Activated T-cell treated with anti-CD3 and anti-CD28 coated beads, Interleukin-2, amount 50 U/mL, for 4 hours (primary cell): ENCODE results near the gene CST6. TPM values are rescaled to one million over a fixed set of nuclear protein-coding genes. Genes with fewer than 3 reads are reported as not detected.

Source experiments
- ATAC-seq, 2 donors: fragments of 200-7000 bp; cut with Tn5 transposase; one replicate each; pipeline ENCODE4 v1.10.0; 2021
- DNase-seq: peaks from one replicate; pipeline ENCODE4 v3.0.0-alpha.2; 2020
- H3K27me3 Mint-ChIP-seq: one replicate; pipeline ENCODE4 v1.8.0; 2021; ENCODE audit warnings: low read depth, mixed read lengths
- H3K36me3 Mint-ChIP-seq: one replicate; pipeline ENCODE4 v1.8.0; 2022; ENCODE audit warnings: mixed read lengths; ENCODE audit not compliant: insufficient read depth
- H3K4me1 Mint-ChIP-seq: one replicate; pipeline ENCODE4 v1.8.0; 2021; ENCODE audit warnings: low read depth, mixed read lengths
- H3K4me3 Mint-ChIP-seq: one replicate; pipeline ENCODE4 v1.8.0; 2021; ENCODE audit warnings: mild to moderate bottlenecking, moderate library complexity, mixed read lengths
- H3K9me3 Mint-ChIP-seq: one replicate; pipeline ENCODE4 v1.8.0; 2021; ENCODE audit warnings: mixed read lengths
- total RNA-seq, 3 donors: library from RNA; stranded (reverse); gene quantifications; one replicate each; pipeline ENCODE4 v1.2.1, GENCODE V29; 2021

The CST6 gene
- total RNA-seq, 3 donors from 2014 or later: 0.38 to 1.0 (median 0.45) TPM

DNA sequence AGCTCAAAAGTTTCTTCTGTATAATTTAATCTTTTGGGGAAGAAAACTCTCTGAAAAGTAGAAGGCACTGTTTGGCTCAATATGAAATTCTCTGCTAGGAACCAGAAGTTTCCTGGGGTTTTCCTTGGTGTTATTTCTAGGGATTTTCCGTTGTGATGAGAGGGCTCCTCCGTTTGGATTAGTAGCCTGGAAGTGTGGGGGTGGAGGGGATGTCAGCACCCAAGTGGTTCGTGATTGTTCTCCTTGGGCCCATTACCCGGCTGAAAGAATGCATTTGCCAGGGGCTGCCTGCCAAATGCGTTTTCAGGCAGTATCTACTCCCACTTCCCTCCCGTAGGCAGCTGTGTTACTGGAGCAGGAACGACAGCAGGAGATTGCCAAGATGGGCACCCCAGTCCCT lies 44.7 kb downstream of the CST6 start:
- H3K36me3 Mint-ChIP-seq: peaks cover 56% of the 10 kb centered on the region
- H3K4me3 Mint-ChIP-seq: no peak overlapping the region

DNA sequence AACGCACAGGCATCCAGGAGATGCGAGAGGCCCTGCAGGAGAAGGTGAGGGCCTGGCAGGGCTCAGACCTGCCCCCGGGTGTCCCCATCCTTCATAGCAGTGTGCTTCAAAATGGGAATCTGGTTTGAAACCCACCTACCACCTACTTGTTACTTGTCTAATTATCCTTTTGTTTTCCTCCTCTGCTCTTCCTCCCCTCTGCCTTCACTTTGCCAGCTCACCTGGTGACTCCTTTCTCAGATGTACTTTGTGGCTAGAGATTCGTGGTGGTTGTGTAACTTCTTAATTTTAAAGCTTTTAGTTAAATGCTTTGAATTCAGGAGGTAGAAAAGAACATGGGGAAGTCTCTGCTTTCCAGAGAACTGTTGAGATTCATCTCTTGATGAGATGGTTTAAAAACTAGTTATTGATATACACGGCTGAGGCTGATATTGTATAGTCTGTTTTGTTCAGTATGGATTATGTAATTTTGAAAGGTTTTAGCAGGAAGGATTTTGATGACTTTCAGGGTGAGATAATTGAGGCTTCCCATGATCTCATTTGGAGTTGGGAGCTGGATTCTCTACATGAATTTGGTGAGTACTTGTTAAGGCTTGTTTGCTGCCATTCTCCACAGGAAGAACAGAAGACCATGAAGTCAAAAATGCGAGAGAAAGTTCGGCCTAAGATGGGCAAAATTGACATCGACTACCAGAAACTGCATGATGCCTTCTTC lies 48.3 kb downstream of the CST6 start:
- Mint-ChIP-seq H3K4me1 (peaks cover 29% of the 10 kb centered on the region), H3K4me3 (no peak overlapping the region), H3K9me3 (no peaks in the 10 kb centered on the region), H3K27me3 (no peaks in the 10 kb centered on the region), H3K36me3 (peaks cover 68% of the 10 kb centered on the region)
- DNase-seq (no peak), ATAC-seq (no peak)

More for the DNA sequence above, 44.7 kb downstream of the CST6 start:
- Mint-ChIP-seq H3K9me3 (no peaks in the 10 kb centered on the region), H3K27me3 (no peaks in the 10 kb centered on the region), H3K4me1 (peaks cover 28% of the 10 kb centered on the region)
- no peak for ATAC-seq
- no peak for DNase-seq

DNA sequence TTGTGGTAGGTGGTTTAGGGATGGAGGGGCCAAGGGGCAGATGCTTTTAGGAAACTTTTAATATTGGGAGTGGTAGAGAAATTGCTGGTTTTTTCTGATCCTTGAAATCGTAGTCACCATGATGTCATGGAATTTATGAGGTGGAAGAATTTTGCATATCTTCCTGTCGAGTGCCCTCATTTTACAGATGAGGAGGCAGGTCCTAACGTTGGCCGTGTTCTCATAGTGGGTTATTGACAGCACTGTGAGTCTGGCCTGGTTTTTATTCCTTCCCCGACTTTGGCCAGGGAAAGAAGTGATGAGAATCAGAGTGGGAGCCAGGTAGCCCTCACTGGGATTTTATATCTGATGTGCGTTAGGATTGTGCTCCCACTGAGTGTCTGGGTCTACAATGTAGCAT lies 49.5 kb downstream of the CST6 start:
- Mint-ChIP-seq H3K36me3 (peaks cover 68% of the 10 kb centered on the region), H3K27me3 (no peaks in the 10 kb centered on the region), H3K4me3 (peak overlapping the region; percentile 57), H3K9me3 (no peaks in the 10 kb centered on the region), H3K4me1 (peaks cover 31% of the 10 kb centered on the region)
- no peak for ATAC-seq
- no peak for DNase-seq

DNA sequence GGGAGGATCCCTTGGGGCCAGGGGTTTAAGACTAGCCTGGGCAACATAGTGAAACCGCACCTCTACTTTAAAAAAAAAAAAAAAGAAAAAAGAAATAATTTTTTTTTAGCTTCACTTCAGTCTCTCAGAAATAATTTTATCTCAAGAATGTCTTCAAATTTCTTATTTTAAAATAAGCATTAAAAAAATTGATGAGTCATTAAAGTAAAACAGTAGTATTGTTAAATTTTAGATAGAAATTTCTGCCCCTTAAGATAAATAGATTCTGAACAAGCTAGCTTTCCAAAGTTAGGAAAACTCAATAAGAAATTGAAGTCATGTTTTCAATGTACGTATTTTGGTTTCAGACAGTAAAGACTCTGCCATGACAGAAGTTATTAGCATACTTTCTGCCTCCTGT lies 50.6 kb downstream of the CST6 start:
- H3K4me1 Mint-ChIP-seq: peaks cover 42% of the 10 kb centered on the region
- no peak overlapping the region for H3K4me3 Mint-ChIP-seq
- peaks cover 71% of the 10 kb centered on the region for H3K36me3 Mint-ChIP-seq
- DNase-seq: no peak
- ATAC-seq: no peak
- no peaks in the 10 kb centered on the region for H3K9me3 Mint-ChIP-seq
- H3K27me3 Mint-ChIP-seq: no peaks in the 10 kb centered on the region

Other genes starting within 250 kb of the CST6 start
- gene AP5B1, start 231.0 kb upstream of the CST6 start, total RNA-seq: 10 to 100 TPM; 17.3 to 19.4 (median 17.4) TPM
- gene OVOL1, start 224.9 kb upstream of the CST6 start, total RNA-seq: under 1 TPM in 2 of 3 donors, not detected in 1; 0.05 TPM
- 1 to 10 TPM in 1 of 3 donors, under 1 TPM in 2; 0.52 to 1.4 (median 0.56) TPM for gene SNX32, start 178.0 kb upstream of the CST6 start, total RNA-seq
- gene CFL1, start 153.8 kb upstream of the CST6 start, total RNA-seq: 1,000 to 10,000 TPM in 1 of 3 donors, 100 to 1,000 TPM in 2; 944 to 1,135 (median 977) TPM
- 10 to 100 TPM; 60.8 to 72.9 (median 60.8) TPM for gene MUS81, start 151.6 kb upstream of the CST6 start, total RNA-seq
- 1 to 10 TPM; 1.0 to 2.9 (median 2.0) TPM for gene EFEMP2, start 139.2 kb upstream of the CST6 start, total RNA-seq
- gene CTSW, start 132.2 kb upstream of the CST6 start, total RNA-seq: 10 to 100 TPM in 2 of 3 donors, 1 to 10 TPM in 1; 8.4 to 12.3 (median 11.2) TPM
- 10 to 100 TPM; 72.8 to 86.1 (median 83.9) TPM for gene FIBP, start 123.5 kb upstream of the CST6 start, total RNA-seq
- gene CCDC85B, start 121.3 kb upstream of the CST6 start, total RNA-seq: 100 to 1,000 TPM in 1 of 3 donors, 10 to 100 TPM in 2; 77.8 to 116 (median 95.6) TPM
- 10 to 100 TPM; 75.6 to 77.2 (median 76.9) TPM for gene FOSL1, start 111.6 kb upstream of the CST6 start, total RNA-seq
- 10 to 100 TPM; 13.9 to 15.4 (median 14.0) TPM for gene C11orf68, start 92.9 kb upstream of the CST6 start, total RNA-seq
- 100 to 1,000 TPM in 2 of 3 donors, 10 to 100 TPM in 1; 96.1 to 118 (median 106) TPM for gene DRAP1, start 92.6 kb upstream of the CST6 start, total RNA-seq
- not detected for gene TSGA10IP, start 66.5 kb upstream of the CST6 start, total RNA-seq
- gene SART1, start 50.3 kb upstream of the CST6 start, total RNA-seq: 100 to 1,000 TPM in 2 of 3 donors, 10 to 100 TPM in 1; 90.8 to 105 (median 100) TPM
- 10 to 100 TPM; 71.4 to 76.9 (median 76.0) TPM for gene EIF1AD, start 9.9 kb upstream of the CST6 start, total RNA-seq
- gene BANF1, start 9.5 kb upstream of the CST6 start, total RNA-seq: 100 to 1,000 TPM; 286 to 337 (median 326) TPM
- gene CATSPER1, start 14.5 kb downstream of the CST6 start, total RNA-seq: not detected
- gene GAL3ST3, start 37.2 kb downstream of the CST6 start, total RNA-seq: not detected
- gene SF3B2, start 40.4 kb downstream of the CST6 start, total RNA-seq: 100 to 1,000 TPM; 368 to 384 (median 376) TPM
- gene PACS1, start 58.3 kb downstream of the CST6 start, total RNA-seq: 10 to 100 TPM; 43.4 to 46.3 (median 44.8) TPM
- gene KLC2, start 245.7 kb downstream of the CST6 start, total RNA-seq: 10 to 100 TPM; 86.3 to 92.2 (median 89.2) TPM